HG02852 (cell line): ENCODE data around the gene CRISPLD2.

Experiments used
- ATAC-seq: cut with Tn5 transposase; IDR thresholded peaks from one replicate; pipeline ENCODE4 v1.9.1; 2021; ENCODE audit warnings: mild to moderate bottlenecking, moderate library complexity; ENCODE audit not compliant: unreplicated experiment

The CRISPLD2 gene

GRCh38 chr16:84838383-84838948 lies 18.7 kb downstream of the CRISPLD2 start:
- ATAC-seq = no peak

DNA sequence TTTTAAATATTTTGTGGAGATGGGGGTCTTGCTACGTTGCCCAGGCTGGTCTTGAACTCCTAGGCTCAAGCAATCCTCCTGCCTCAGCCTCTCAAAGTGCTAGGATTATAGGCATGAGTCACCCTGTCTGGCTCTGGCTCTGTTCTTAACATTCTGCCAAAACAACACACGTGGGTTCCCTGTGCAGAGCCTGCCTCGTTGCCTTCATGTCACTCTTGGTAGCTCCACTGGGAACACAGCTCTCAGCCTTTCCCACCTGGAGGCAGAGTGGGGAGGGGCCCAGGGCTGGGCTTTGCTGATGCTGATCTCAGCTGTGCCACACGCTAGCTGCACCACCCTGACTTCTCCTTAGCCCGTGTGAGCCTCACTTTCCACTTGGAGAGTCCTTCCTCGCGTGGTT lies 19.3 kb downstream of the CRISPLD2 start:
- ATAC-seq = no peak

DNA sequence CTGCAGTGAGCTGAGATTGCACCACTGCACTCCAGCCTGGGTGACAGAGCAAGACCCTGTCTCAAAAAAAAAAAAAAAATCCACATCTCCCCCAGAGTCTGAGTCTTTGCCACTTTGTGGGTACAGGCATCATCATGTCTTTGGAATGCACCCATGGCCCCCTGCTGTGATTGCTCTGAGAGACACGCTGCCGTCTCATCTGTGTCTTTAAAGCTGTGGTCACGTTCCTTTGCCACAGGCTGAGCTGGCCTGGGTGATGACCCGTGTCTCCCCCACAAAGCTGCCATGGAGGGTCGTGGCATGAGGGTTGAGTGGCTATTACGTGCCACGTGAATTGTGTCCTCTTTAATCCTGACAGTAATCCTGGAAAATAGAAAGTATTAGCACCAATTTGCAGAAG lies 20.2 kb downstream of the CRISPLD2 start:
- no peak for ATAC-seq

DNA sequence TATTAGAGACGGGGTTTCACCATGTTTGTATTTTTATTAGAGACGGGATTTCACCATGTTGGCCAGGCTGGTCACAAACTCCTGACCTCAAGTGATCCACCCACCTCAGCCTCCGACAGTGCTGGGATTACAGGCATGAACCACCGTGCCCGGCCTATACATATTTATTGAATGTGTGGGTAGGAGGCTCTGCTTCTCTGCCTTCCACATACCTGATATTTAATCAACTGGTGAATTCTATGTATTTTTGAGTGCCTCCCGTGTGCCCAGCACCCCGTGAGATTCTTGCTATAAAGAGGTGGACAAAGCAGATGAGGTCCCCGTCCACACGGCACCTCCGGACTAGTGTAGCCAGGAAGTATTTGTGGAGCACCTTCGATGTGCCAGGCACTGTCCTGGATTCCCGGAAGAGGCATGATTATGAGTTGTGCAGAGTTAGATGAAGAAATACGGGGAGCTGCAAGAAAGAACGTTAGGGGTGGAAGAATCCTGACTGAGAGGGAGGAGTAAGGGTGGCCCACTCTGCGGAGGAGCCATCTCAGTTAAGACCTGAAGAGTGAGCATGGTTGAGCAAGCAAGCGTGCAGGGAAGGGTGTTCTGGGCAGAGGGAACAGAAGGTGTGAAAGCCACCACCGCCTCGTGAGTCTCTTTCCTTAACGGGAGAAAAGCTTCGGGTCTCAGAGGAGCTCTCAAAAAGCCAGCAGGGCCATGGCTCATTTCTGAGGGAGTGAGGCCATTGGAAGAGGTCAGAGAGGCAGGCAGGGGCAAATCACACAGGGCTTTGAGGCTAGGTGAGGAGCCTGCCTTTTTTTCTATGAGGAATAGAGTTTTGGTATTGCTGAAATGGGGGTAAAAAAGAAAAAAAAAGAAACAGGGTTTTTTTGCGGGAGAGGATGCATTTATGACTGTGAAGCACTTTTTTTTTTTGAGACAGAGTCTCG lies 21.2 kb downstream of the CRISPLD2 start:
- no peak for ATAC-seq

DNA sequence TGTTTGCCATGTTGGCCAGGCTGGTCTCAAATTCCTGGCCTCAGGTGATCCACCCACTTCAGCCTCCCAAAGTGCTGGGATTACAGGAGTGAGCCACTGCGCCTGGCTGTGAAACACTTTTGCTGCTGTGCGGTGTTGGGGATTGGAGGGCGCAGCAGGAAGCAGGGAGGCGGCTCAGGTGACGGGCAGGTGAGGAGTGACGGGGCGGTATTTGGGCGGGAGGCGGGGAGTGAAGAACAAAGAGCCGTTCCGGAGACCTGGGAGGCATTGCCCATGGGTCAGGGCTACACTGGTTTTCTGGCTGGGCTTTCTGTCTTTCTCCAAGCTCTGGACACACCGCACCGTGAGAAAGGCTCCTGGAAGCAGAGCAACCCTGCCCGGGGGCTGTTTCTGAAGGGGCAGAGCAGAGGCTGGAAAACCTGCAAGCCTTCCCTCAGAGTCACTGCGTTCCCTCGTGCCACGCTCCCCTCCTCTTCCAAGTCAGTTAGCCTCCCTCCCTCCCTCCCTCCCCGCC lies 22.1 kb downstream of the CRISPLD2 start:
- ATAC-seq = no peak

DNA sequence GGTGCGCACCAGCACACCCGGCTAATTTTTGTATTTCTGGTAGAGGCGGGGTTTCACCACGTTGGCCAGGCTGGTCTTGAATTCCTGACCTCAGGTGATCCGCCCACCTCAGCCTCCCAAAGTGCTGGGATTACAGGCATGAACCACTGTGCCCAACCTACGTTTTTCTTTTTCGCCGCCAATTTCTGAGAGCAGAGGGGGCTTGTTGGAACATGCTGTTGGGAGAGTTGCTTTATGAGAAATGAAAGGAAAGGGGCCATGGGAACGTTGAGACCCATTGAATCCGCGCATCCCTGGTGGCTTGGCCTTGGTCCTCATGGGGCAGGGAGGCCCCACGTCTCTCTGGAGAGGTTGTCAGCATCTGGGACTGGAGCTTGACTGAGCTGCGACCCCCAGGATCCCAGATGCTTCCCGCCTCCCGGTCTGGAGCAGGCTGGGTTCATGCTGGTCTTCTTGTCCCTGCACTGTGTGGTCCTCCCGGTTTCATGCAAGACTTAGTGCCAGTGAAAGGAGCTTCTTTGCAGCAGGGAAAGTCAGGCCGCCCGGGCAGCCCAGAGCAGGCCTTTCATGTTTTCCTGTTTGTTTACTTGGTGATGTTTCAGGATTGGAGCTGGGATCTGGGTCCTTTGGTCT lies 22.8 kb downstream of the CRISPLD2 start:
- no peak for ATAC-seq

GRCh38 chr16:84843149-84844048 lies 23.6 kb downstream of the CRISPLD2 start:
- ATAC-seq = no peak

DNA sequence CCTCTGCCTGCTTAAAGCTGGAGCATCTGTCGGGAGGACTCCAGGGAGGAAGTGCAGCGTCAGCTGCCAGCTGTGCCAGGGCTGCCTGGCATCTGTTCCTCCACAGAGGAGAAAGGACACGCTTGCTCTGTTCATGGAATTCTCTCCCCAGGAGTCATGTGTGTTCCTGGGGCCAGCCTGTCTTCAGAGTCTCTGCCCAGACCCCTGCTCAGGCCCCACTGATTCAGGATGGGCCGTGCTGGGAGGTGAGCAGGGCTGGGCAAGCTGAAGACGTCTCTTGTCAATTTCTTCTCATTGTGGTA lies 24.2 kb downstream of the CRISPLD2 start:
- no peak for ATAC-seq

- ATAC-seq = no peak
These were observed 25.0 kb downstream of the CRISPLD2 start for GRCh38 chr16:84844559-84845495.

- ATAC-seq = no peak
These were observed 25.8 kb downstream of the CRISPLD2 start for GRCh38 chr16:84845496-84846002.

GRCh38 chr16:84847564-84848355 lies 28.0 kb downstream of the CRISPLD2 start:
- ATAC-seq = no peak

DNA sequence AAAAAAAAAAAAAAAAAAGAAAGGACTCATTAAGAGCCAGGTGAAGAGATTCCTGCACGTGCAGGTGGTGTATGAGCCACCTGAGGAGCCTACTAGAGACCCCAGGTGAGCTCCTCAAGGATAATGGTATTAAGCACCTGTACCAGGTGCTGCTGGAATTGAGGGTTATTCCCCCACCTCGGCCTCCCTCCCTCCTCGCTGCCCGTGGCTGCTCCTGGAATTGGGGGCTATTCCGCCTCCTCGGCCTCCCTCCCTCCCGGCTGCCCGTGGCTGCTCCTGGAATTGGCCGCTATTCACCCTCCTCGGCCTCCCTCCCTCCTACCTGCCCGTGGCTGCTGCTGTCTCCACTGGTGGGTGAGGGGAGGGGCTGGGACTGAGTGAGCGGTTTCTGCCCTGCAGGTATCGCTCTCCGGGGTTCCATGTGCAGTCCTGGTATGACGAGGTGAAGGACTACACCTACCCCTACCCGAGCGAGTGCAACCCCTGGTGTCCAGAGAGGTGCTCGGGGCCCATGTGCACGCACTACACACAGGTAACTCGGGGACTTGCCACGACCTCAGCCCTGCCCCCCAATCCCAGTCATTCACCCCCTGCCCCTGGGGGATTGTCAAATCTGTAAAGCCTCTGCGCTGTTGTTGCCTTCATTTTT lies 29.3 kb downstream of the CRISPLD2 start:
- ATAC-seq = no peak

- ATAC-seq = no peak
These were observed 30.0 kb downstream of the CRISPLD2 start for GRCh38 chr16:84849751-84850150.

DNA sequence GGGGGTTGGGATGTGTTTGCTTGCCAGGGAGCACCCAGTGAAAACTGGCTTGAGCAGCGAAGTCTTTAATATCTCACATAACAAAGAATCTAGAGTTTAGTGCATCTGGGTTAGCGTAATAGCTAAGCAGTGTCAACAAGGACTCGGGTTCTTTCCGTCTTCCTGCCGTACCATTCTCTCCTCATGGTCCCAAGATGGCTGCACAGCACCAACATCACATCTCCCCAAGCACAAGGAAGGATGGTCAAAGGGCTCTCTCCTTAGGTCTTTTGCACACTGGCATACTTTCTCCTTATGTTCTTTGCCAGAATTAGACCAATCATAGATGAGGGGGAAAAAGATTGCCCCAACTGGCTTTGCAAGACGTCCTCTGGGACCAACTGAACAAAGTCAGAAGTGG lies 30.9 kb downstream of the CRISPLD2 start:
- no peak for ATAC-seq

- no peak for ATAC-seq
These were observed 31.7 kb downstream of the CRISPLD2 start for GRCh38 chr16:84851192-84852127.

- no peak for ATAC-seq
These were observed 33.7 kb downstream of the CRISPLD2 start for GRCh38 chr16:84853534-84853933.

- no peak for ATAC-seq
These were observed 35.0 kb downstream of the CRISPLD2 start for GRCh38 chr16:84854759-84855158.
